Mesenchymal stem cell (in vitro differentiated cells and primary cell): ENCODE data around the gene TRAPPC10.
A peak's percentile ranks its signal among the peaks of the same experiment; 100 is the strongest.

Experiments
- DNase-seq: peaks from one replicate; pipeline ENCODE4 v3.0.0-alpha.2; 2013
- H2AFZ ChIP-seq: one replicate; pipeline ENCODE4 v1.6.1; 2013; ENCODE audit warnings: low read depth, mild to moderate bottlenecking, control low read depth, inconsistent platforms, low read length, moderate library complexity
- H2AK5ac ChIP-seq: 2 replicates; pipeline ENCODE4 v1.6.1; 2013; ENCODE audit warnings: low read length, moderate library complexity, mild to moderate bottlenecking, inconsistent platforms; ENCODE audit not compliant: severe bottlenecking
- H2BK120ac ChIP-seq: one replicate; pipeline ENCODE4 v1.6.1; 2013; ENCODE audit warnings: low read depth, mild to moderate bottlenecking, inconsistent platforms, low read length, moderate library complexity
- H2BK12ac ChIP-seq, 2 experiments: one replicate each; pipeline ENCODE4 v1.6.1; 2013; ENCODE audit warnings: inconsistent platforms in 2 of 2, low read length in 2 of 2, mild to moderate bottlenecking in 2 of 2, moderate library complexity in 2 of 2, control low read depth in 1 of 2
- H2BK15ac ChIP-seq: one replicate; pipeline ENCODE4 v1.6.1; 2013; ENCODE audit warnings: mild to moderate bottlenecking, low read depth, inconsistent platforms; ENCODE audit not compliant: poor library complexity, severe bottlenecking
- H2BK5ac ChIP-seq: 2 replicates; pipeline ENCODE4 v1.6.1; 2013; ENCODE audit warnings: low read depth, mild to moderate bottlenecking, low read length, control low read depth, inconsistent platforms; ENCODE audit not compliant: poor library complexity, severe bottlenecking
- H3K14ac ChIP-seq, 2 experiments: one replicate each; pipeline ENCODE4 v1.6.1; 2013; ENCODE audit warnings: inconsistent platforms in 2 of 2, low read length in 2 of 2, control low read depth in 1 of 2, mild to moderate bottlenecking in 1 of 2, moderate library complexity in 1 of 2
- H3K18ac ChIP-seq, 2 experiments: one replicate each; pipeline ENCODE4 v1.6.1; 2013; ENCODE audit warnings: inconsistent platforms in 2 of 2, low read length in 2 of 2, control low read depth in 1 of 2, low read depth in 1 of 2, mild to moderate bottlenecking in 1 of 2
- H3K23ac ChIP-seq, 2 experiments: one replicate each; pipeline ENCODE4 v1.6.1; 2013; ENCODE audit warnings: inconsistent platforms in 2 of 2, low read length in 2 of 2, mild to moderate bottlenecking in 2 of 2, moderate library complexity in 2 of 2, control low read depth in 1 of 2
- H3K27ac ChIP-seq: 2 replicates; pipeline ENCODE4 v1.5.1; 2013; ENCODE audit warnings: mild to moderate bottlenecking, moderate library complexity, low read length, control low read depth, inconsistent platforms; ENCODE audit not compliant: poor library complexity, severe bottlenecking
- H3K27me3 ChIP-seq, 2 experiments: 2 replicates each; pipeline versions ENCODE4 v1.6.1 to v1.7.0; 2013; ENCODE audit warnings: low read length in 2 of 2, mild to moderate bottlenecking in 2 of 2, moderate library complexity in 2 of 2, control low read depth in 1 of 2, inconsistent platforms in 1 of 2; ENCODE audit not compliant: control insufficient read depth in 1 of 2, insufficient read depth in 1 of 2
- H3K36me3 ChIP-seq, 2 experiments: 2 replicates each; pipeline versions ENCODE4 v1.6.1 to v1.7.0; 2013; ENCODE audit warnings: low read length in 2 of 2, control low read depth in 1 of 2, inconsistent platforms in 1 of 2, low read depth in 1 of 2, mild to moderate bottlenecking in 1 of 2; ENCODE audit not compliant: insufficient read depth in 2 of 2, control insufficient read depth in 1 of 2
- H3K4ac ChIP-seq, 2 experiments: one replicate each; pipeline ENCODE4 v1.6.1; 2013; ENCODE audit warnings: inconsistent platforms in 2 of 2, low read length in 2 of 2, mild to moderate bottlenecking in 2 of 2, moderate library complexity in 2 of 2, control low read depth in 1 of 2, low read depth in 1 of 2
- H3K4me1 ChIP-seq: 2 replicates; pipeline ENCODE4 v1.6.1; 2013; ENCODE audit warnings: low read depth, low read length, control low read depth; ENCODE audit not compliant: control insufficient read depth, insufficient read depth
- H3K4me2 ChIP-seq: 2 replicates; pipeline ENCODE4 v1.6.1; 2013; ENCODE audit warnings: low read length, mild to moderate bottlenecking, inconsistent platforms; ENCODE audit not compliant: poor library complexity, severe bottlenecking
- H3K4me3 ChIP-seq, 2 experiments: 2 replicates each; pipeline versions ENCODE4 v1.5.1 to v1.7.0; 2013; ENCODE audit warnings: low read length in 2 of 2, mild to moderate bottlenecking in 2 of 2, control low read depth in 1 of 2, low read depth in 1 of 2; ENCODE audit not compliant: insufficient read depth in 1 of 2
- H3K79me1 ChIP-seq: replicated peaks from 2 replicates; pipeline ENCODE4 v1.6.1; 2013; ENCODE audit warnings: mild to moderate bottlenecking, control low read depth, low read length, inconsistent platforms; ENCODE audit not compliant: poor library complexity, severe bottlenecking
- H3K9ac ChIP-seq: 2 replicates; pipeline ENCODE4 v1.7.0; 2013; ENCODE audit warnings: mild to moderate bottlenecking, low read length, moderate library complexity
- H3K9me3 ChIP-seq: 2 replicates; pipeline ENCODE4 v1.7.0; 2013; ENCODE audit warnings: mild to moderate bottlenecking, low read length; ENCODE audit not compliant: control insufficient read depth
- H4K8ac ChIP-seq: one replicate; pipeline ENCODE4 v1.6.1; 2013; ENCODE audit warnings: inconsistent platforms, mild to moderate bottlenecking, low read length, moderate library complexity
- H4K91ac ChIP-seq: one replicate; pipeline ENCODE4 v1.6.1; 2013; ENCODE audit warnings: mild to moderate bottlenecking, low read length, inconsistent platforms
- WGBS: methylation state at CpG from one replicate; pipeline ENCODE4 v1.1.7; 2013; ENCODE audit warnings: mixed read lengths; 5-methylcytosine and 5-hydroxymethylcytosine counted together

TRAPPC10 gene

GRCh38 chr21:43983390-43983789 is 28.7 kb upstream of the TRAPPC10 start:
- Histone ChIP-seq H3K79me1 (no peaks in the 10 kb centered on the region), H4K8ac (no peak overlapping the region), H3K18ac (no peak overlapping the region), H2AK5ac (no peak overlapping the region), H3K27me3 (peaks cover 0 to 20% of the 10 kb centered on the region in 2 experiments), H3K4me1 (peaks cover 24% of the 10 kb centered on the region), H3K9me3 (no peaks in the 10 kb centered on the region), H3K4ac (no peak overlapping the region), H2BK5ac (no peak overlapping the region), H2BK120ac (no peak overlapping the region), H3K23ac (no peak overlapping the region), H3K4me3 (no peak overlapping the region), H3K4me2 (no peak overlapping the region), H3K27ac (no peak overlapping the region), H2BK12ac (no peak overlapping the region), H3K9ac (no peak overlapping the region), H3K36me3 (peaks cover 14 to 44% of the 10 kb centered on the region in 2 experiments), H2BK15ac (no peak overlapping the region), H4K91ac (no peak overlapping the region), H3K14ac (no peak overlapping the region), H2AFZ (no peak overlapping the region)
- WGBS = 93% methylated on average over 17 of the region's 17 CpGs
- no peak for DNase-seq

GRCh38 chr21:43983860-43984420 is 28.2 kb upstream of the TRAPPC10 start:
- no peak for DNase-seq
- no peak overlapping the region for H3K23ac ChIP-seq
- no peak overlapping the region for H2AFZ ChIP-seq
- no peak overlapping the region for H3K4me2 ChIP-seq
- WGBS = 96% methylated on average over 22 of the region's 25 CpGs
- H3K18ac ChIP-seq = no peak overlapping the region
- no peak overlapping the region for H4K8ac ChIP-seq
- H3K36me3 ChIP-seq = peaks cover 14 to 44% of the 10 kb centered on the region in 2 experiments
- H2AK5ac ChIP-seq = no peak overlapping the region
- H3K27ac ChIP-seq = no peak overlapping the region
- H3K9ac ChIP-seq = no peak overlapping the region
- no peak overlapping the region for H4K91ac ChIP-seq
- no peak overlapping the region for H3K4me3 ChIP-seq
- H3K14ac ChIP-seq = no peak overlapping the region
- H2BK120ac ChIP-seq = no peak overlapping the region
- H2BK12ac ChIP-seq = no peak overlapping the region
- no peaks in the 10 kb centered on the region for H3K9me3 ChIP-seq
- H3K27me3 ChIP-seq = peaks cover 0 to 24% of the 10 kb centered on the region in 2 experiments
- peaks cover 27% of the 10 kb centered on the region for H3K4me1 ChIP-seq
- H2BK15ac ChIP-seq = no peak overlapping the region
- no peaks in the 10 kb centered on the region for H3K79me1 ChIP-seq
- H3K4ac ChIP-seq = no peak overlapping the region
- H2BK5ac ChIP-seq = no peak overlapping the region

DNA sequence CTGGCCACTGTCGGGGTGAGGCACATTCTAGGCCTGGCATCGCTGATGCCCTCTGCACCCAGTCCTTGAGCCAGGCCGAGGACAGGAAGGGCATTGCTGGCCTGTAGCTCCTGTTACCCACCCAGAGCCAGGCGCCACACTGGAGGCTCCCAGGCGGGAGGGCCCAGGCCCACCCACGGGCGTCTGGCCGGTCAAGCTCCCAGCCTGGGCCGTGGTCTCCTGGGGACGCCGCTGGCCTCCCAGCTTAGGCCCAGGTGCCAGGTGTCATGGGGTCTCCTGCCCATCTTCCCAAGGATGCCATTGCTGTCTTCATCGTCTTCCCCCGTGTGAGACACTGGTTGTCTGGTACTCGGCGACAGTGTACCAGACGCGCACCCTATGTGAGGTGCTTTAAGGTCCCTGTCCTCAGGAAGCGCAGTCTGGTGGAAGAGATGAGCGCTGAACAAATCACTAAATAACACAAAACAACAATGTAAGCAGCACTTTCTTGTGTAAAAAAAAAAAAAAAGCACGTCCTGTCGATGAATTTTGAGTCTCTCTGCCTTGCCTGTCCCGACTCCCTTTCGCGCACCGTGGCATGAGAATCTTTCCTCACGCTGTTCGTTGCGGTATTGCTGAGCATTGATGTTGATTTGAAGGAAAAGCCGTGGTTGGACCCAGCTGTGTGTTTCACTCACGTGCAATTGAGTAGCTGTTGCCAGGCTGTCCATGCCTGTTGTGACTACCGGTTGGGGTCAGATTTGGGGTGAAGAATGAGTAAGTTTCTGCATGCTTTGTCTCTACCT is 27.0 kb upstream of the TRAPPC10 start:
- H3K27me3 ChIP-seq = peaks cover 0 to 29% of the 10 kb centered on the region in 2 experiments
- H3K4ac ChIP-seq = no peak overlapping the region
- 93% methylated on average over 30 of the region's 31 CpGs for WGBS
- peaks cover 26% of the 10 kb centered on the region for H3K4me1 ChIP-seq
- peak overlapping the region; percentile 7 for H2BK15ac ChIP-seq
- H3K4me3 ChIP-seq = no peak overlapping the region
- H4K8ac ChIP-seq = no peak overlapping the region
- no peak overlapping the region for H2BK120ac ChIP-seq
- H3K18ac ChIP-seq = no peak overlapping the region
- DNase-seq = peak; percentile 15
- no peak overlapping the region for H3K9ac ChIP-seq
- H4K91ac ChIP-seq = no peak overlapping the region
- H3K14ac ChIP-seq = no peak overlapping the region
- peaks cover 14 to 41% of the 10 kb centered on the region in 2 experiments for H3K36me3 ChIP-seq
- H3K27ac ChIP-seq = no peak overlapping the region
- no peak overlapping the region for H3K4me2 ChIP-seq
- H2AFZ ChIP-seq = no peak overlapping the region
- no peak overlapping the region for H2BK12ac ChIP-seq
- no peaks in the 10 kb centered on the region for H3K79me1 ChIP-seq
- no peak overlapping the region for H2BK5ac ChIP-seq
- H2AK5ac ChIP-seq = no peak overlapping the region
- H3K23ac ChIP-seq = no peak overlapping the region
- H3K9me3 ChIP-seq = no peaks in the 10 kb centered on the region

GRCh38 chr21:43985690-43986251 is 26.3 kb upstream of the TRAPPC10 start:
- no peak for DNase-seq
- 35% methylated on average over 22 of the region's 22 CpGs for WGBS

More at GRCh38 chr21:43985690-43986251, 26.3 kb upstream of the TRAPPC10 start:
- H2BK12ac ChIP-seq = no peak overlapping the region
- H2BK15ac ChIP-seq = peak overlapping the region; percentile 7
- no peak overlapping the region for H2AK5ac ChIP-seq
- H3K14ac ChIP-seq = no peak overlapping the region
- no peak overlapping the region for H4K91ac ChIP-seq
- H2BK120ac ChIP-seq = no peak overlapping the region
- H4K8ac ChIP-seq = no peak overlapping the region
- no peak overlapping the region for H3K4me3 ChIP-seq
- H3K9ac ChIP-seq = no peak overlapping the region
- H2BK5ac ChIP-seq = no peak overlapping the region
- H3K4me1 ChIP-seq = peaks cover 24% of the 10 kb centered on the region
- H3K4ac ChIP-seq = no peak overlapping the region
- H3K18ac ChIP-seq = no peak overlapping the region
- no peak overlapping the region for H3K4me2 ChIP-seq
- H2AFZ ChIP-seq = no peak overlapping the region
- H3K36me3 ChIP-seq = peaks cover 14 to 38% of the 10 kb centered on the region in 2 experiments
- no peaks in the 10 kb centered on the region for H3K9me3 ChIP-seq
- no peak overlapping the region for H3K27ac ChIP-seq
- no peak overlapping the region for H3K23ac ChIP-seq
- peaks cover 0 to 29% of the 10 kb centered on the region in 2 experiments for H3K27me3 ChIP-seq
- H3K79me1 ChIP-seq = no peaks in the 10 kb centered on the region
